Osteoblast (primary cell): ENCODE data around the gene ULK4. TPM values are rescaled to one million over a fixed set of nuclear protein-coding genes. Genes with fewer than 3 reads are reported as not detected.
"Not testable (repeated sequence)": the region's sequence is repeated elsewhere in the genome, so short reads cannot be mapped to it uniquely, and the experiment has no call there.

Experiments
- DNase-seq: peaks from one replicate; pipeline ENCODE4 v3.0.0; 2011; ENCODE audit warnings: low spot score, mixed read lengths; ENCODE audit not compliant: insufficient read length; ENCODE audit errors: missing footprints
- H2AFZ ChIP-seq: 2 replicates; pipeline ENCODE4 v1.6.0; 2011; ENCODE audit warnings: mild to moderate bottlenecking, low read length
- H3K27ac ChIP-seq: 2 replicates; pipeline ENCODE4 v1.5.1; 2011; ENCODE audit warnings: mild to moderate bottlenecking, low read depth, low read length, moderate library complexity
- H3K27me3 ChIP-seq: 2 replicates; pipeline ENCODE4 v1.6.0; 2012; ENCODE audit warnings: mild to moderate bottlenecking, control low read depth, inconsistent platforms, low read length, moderate library complexity; ENCODE audit not compliant: insufficient read depth
- H3K36me3 ChIP-seq: 2 replicates; pipeline ENCODE4 v1.5.1; 2011; ENCODE audit warnings: mild to moderate bottlenecking, low read length, control low read depth, moderate library complexity; ENCODE audit not compliant: insufficient read depth
- H3K4me1 ChIP-seq: 2 replicates; pipeline ENCODE4 v1.5.1; 2011; ENCODE audit warnings: mild to moderate bottlenecking, low read length, control low read depth, moderate library complexity; ENCODE audit not compliant: insufficient read depth
- H3K4me2 ChIP-seq: 2 replicates; pipeline ENCODE4 v1.6.0; 2011; ENCODE audit warnings: mild to moderate bottlenecking, low read length; ENCODE audit not compliant: insufficient read depth
- H3K4me3 ChIP-seq: fragments of 200-600 bp; sonication (generic); 3 replicates; pipeline ENCODE4 v1.5.1; 2012; ENCODE audit warnings: mild to moderate bottlenecking, low read length, inconsistent platforms; ENCODE audit not compliant: insufficient read depth
- H3K79me2 ChIP-seq: 2 replicates; pipeline ENCODE4 v1.6.0; 2012; ENCODE audit warnings: mild to moderate bottlenecking, low read length, control low read depth, inconsistent platforms; ENCODE audit not compliant: insufficient read depth
- H3K9me3 ChIP-seq: 2 replicates; pipeline ENCODE4 v1.5.1; 2011; ENCODE audit warnings: low read depth, low read length, control low read depth
- H4K20me1 ChIP-seq: 2 replicates; pipeline ENCODE4 v1.6.0; 2012; ENCODE audit warnings: mild to moderate bottlenecking, low read length, control low read depth; ENCODE audit not compliant: insufficient read depth
- CTCF ChIP-seq: IDR thresholded peaks from 2 replicates; pipeline ENCODE4 v1.5.1; 2011; ENCODE audit warnings: mild to moderate bottlenecking, low read depth, low read length, moderate library complexity; ENCODE audit errors: extremely low read depth
- total RNA-seq: library from RNA; depleted of rRNA; stranded (reverse); fragments of >200 nt; gene quantifications from 2 replicates; pipeline ENCODE4 v1.2.3, GENCODE V29; 2012

ULK4 gene
- total RNA-seq, 1 donor: 20.6 TPM

- Histone ChIP-seq H3K27me3 (no peaks in the 10 kb centered on the region), H2AFZ (no peak overlapping the region), H3K4me2 (peak overlapping the region; percentile 23), H3K36me3 (no peaks in the 10 kb centered on the region), H4K20me1 (no peaks in the 10 kb centered on the region), H3K9me3 (no peaks in the 10 kb centered on the region), H3K4me1 (peaks cover 18% of the 10 kb centered on the region), H3K4me3 (no peak overlapping the region), H3K27ac (peak overlapping the region; percentile 69), H3K79me2 (no peaks in the 10 kb centered on the region)
- no peak for TF ChIP-seq CTCF
- DNase-seq: no peak
These were observed 250.3 kb downstream of the ULK4 start for GRCh38 chr3:41711651-41712050.

GRCh38 chr3:41710646-41711388 is 251.1 kb downstream of the ULK4 start:
- no peaks in the 10 kb centered on the region for H3K27me3 ChIP-seq
- TF ChIP-seq CTCF: no peak
- peak overlapping the region; percentile 29 for H3K4me3 ChIP-seq
- H3K4me2 ChIP-seq: peak overlapping the region; percentile 74
- no peaks in the 10 kb centered on the region for H3K79me2 ChIP-seq
- no peaks in the 10 kb centered on the region for H3K36me3 ChIP-seq
- H4K20me1 ChIP-seq: no peaks in the 10 kb centered on the region
- H3K4me1 ChIP-seq: peaks cover 18% of the 10 kb centered on the region
- no peaks in the 10 kb centered on the region for H3K9me3 ChIP-seq
- peak overlapping the region; percentile 26 for H2AFZ ChIP-seq
- H3K27ac ChIP-seq: peak overlapping the region; percentile 69
- DNase-seq: no peak

- not testable (repeated sequence) for H3K4me3 ChIP-seq, H3K27me3 ChIP-seq, H3K36me3 ChIP-seq
These were observed 252.7 kb downstream of the ULK4 start for GRCh38 chr3:41709213-41709612.

GRCh38 chr3:41708176-41708575 is 253.7 kb downstream of the ULK4 start:
- Histone ChIP-seq H3K4me1 (peaks cover 18% of the 10 kb centered on the region), H3K36me3 (no peaks in the 10 kb centered on the region), H3K9me3 (no peaks in the 10 kb centered on the region), H3K79me2 (no peaks in the 10 kb centered on the region), H3K4me2 (no peak overlapping the region), H2AFZ (no peak overlapping the region), H3K27me3 (no peaks in the 10 kb centered on the region), H3K27ac (no peak overlapping the region), H3K4me3 (no peak overlapping the region), H4K20me1 (no peaks in the 10 kb centered on the region)
- no peak for TF ChIP-seq CTCF
- no peak for DNase-seq

More at GRCh38 chr3:41709213-41709612, 252.7 kb downstream of the ULK4 start:
- H3K27ac ChIP-seq, DNase-seq, H4K20me1 ChIP-seq, H3K4me2 ChIP-seq, H3K9me3 ChIP-seq, H3K79me2 ChIP-seq, H2AFZ ChIP-seq: not testable (repeated sequence)
- peaks cover 18% of the 10 kb centered on the region for H3K4me1 ChIP-seq
